Fibroblast of gingiva (primary cell): ENCODE data around the gene GPT2.

ENCODE experiments used
- DNase-seq: peaks from one replicate; pipeline ENCODE4 v3.0.0-alpha.2; 2011; ENCODE audit warnings: low read depth

The GPT2 gene, protein sequence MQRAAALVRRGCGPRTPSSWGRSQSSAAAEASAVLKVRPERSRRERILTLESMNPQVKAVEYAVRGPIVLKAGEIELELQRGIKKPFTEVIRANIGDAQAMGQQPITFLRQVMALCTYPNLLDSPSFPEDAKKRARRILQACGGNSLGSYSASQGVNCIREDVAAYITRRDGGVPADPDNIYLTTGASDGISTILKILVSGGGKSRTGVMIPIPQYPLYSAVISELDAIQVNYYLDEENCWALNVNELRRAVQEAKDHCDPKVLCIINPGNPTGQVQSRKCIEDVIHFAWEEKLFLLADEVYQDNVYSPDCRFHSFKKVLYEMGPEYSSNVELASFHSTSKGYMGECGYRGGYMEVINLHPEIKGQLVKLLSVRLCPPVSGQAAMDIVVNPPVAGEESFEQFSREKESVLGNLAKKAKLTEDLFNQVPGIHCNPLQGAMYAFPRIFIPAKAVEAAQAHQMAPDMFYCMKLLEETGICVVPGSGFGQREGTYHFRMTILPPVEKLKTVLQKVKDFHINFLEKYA

DNA sequence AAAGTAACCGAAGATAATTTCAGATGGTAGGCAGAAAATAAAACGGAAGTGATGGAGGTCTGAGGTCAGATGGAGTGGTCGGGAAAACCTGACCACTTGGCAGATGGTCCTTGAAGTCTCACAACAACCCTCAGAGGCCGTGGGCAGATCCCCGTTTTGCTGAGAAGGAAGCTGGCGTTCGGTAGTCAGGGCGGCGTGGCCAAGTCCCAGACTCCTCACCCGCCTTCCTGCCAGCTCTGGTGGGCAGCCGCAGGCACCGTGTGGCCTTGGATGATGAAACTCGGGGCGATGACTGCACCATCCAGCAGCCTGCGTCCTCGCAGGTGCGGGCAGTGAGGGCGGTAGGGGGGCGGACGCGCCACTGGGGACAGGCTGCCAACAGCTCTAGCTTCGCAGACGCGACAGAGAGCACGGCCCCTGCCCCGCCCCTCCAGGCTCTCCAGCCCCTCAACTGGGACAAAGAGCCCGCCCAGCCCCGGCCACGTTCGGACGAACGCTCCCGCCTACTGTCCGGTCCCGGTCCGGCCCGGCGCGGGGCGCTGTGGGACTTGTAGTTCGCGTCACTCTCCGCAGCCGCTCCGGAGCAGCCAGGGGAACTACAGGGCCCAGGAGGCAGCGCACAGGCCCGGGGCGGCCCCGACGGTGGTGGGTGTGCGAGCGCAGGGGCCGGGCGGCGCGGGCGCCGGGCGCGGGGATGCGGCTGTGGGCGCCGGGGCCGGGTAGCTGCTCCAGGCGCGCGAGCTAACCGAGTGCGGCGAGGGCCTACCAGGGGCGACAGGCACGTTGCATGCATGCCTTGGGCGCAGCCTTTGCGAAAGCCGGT lies at the start of gene GPT2:
TSS of gene GPT2 (plus strand) at position 673 of the 823 bp plus-strand sequence. CDS start 354 bp downstream, outside the sequence.
- peak; percentile 95 for DNase-seq

DNA sequence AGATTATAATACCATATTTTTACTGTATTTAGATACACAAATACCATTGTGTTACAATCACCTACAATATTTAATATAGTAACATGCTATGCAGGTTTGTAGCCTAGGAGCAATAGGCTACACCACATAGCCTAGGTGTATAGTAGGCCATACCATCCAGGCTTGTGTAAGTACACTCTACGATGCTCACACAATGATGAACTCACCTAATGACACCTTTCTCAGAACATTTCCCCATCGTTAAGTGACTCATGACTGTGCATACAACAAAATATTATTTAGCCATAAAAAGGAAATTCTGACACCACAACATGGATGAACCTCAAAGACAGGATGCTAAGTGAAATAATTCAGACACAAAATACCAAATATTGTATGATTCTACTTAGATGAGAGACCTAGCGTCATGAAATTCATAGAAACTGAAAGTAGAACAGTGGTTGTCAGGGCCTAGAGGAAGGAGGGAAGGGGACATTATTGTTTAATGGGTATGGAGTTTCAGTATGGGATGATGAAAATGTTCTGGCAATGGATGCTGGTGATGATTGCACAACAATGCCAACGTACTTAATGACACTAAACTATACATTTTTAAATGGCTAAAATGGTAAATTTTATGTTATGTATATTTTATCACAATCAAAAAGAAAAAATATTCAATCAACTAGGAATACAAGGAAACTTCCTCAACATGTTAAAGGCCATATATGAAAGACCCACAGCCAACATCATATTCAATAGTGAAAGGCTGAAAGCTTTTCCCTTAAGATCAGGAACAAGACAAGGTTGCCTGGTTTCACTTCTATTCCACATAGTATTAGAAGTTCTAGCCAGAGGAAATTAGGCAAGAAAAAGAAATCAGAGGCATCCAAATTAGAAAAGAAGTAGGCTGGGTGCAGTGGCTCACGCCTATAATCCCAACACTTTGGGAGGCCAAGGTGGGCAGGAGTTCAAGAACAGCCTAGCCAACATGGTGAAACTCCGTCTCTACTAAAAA lies 47.3 kb upstream of the GPT2 start:
- no peak for DNase-seq

DNA sequence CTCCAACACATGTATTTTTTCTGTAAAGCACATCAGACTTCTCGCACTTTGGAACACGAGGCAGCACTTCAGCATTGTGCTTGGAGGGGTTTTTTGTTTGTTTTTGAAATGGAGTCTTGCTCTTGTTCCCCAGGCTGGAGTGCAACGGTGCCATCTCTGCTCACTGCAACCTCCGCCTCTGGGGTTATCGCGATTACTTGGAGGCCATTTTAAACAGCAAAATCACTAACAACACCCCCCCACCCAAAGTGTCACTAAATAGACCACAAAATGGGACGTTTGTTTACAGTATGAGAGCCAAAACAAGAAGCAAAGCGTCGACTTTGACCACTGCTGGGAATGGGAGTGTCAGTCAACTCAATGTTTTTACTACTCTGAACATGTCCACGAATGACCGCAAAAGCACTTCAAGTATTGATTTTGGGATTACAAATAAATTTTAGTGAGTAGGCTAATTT lies 44.1 kb upstream of the GPT2 start:
- DNase-seq: no peak

DNA sequence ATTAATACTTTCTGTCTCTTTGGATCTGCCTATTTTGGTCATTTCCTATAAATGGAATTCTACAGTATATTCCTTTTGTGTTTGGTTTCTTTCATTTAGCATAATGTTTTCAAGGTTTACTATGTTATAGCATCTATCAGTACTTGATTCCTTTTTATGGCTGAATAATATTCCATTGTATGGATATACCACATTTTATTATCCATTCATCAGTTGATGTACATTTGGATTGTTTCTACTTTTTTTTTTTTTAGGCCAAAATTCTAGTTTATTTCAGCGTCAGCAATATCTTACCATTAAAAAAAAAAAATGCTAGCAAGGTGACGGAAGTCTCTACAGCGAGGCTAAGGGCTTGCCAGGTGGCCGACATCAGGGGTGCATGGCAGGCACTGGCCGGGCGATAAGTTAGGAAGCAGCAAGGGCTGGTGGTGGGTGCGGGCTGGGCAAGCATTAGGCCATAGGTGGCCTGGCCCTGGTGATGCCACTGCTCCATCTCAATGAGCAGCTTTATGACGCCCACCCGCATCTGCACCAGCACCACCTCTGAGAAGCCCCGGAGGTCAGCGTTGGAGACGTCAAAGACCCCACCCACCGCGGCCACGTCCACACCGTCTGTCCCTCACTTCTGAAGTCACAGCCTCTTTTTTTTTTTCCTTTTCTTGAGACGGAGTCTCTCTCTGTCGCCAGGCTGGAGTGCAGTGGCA lies 41.8 kb upstream of the GPT2 start:
- no peak for DNase-seq

DNA sequence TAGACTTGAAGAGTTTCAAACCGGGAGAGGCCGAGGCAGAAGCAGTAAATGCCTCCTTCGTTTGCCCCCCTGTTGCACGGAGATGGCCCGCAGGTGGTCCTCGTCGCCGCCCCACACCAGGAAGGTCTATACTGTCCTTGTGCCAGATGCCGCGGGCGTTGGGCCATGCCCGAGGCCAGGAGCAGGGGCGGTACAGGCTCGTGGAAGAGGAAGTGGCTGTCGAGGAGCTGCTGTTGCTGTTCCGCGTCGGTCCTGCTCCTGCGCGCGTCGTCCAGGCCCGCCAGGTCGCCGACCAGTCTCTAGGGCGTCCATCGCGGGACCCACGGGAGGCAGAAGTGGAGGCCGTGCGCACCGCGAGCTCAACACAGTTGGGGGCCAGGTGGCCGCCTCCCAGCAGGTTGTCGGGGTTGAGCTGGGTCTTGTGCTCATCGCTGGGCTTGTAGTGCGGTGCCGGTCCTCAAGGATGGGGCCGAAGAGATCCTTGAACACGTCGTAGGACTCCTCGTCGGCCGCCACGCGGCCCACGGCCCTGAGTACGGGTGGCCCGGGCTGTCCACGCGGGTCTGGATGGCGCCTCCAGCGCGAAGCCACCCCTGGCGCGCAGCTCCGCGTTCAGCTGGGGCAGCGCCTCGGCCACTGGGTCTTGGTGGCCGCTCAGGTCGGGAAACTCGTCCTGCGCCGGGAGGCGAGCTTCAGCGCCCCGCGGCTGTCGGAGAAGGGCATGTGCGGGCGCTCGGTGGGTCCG lies 40.1 kb upstream of the GPT2 start:
- no peak for DNase-seq

DNA sequence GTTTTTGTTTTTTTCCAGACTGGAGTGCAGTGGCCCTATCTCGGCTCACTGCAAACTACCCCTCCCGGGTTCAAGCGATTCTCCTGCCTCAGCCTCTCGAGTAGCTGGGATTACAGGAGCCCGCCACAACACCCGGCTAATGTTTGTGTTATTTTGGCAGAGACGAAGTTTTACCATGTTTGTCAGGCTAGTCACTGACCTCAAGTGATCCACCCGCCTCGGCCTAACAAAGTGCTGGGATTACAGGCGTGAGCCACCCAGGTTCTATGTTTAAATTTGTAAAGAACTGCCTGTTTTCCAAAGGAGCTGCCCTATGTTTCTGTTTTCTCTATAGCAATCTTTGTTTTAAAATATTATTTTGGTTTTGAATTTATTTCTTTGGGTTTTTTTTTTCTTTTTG lies 39.4 kb upstream of the GPT2 start:
- no peak for DNase-seq

DNA sequence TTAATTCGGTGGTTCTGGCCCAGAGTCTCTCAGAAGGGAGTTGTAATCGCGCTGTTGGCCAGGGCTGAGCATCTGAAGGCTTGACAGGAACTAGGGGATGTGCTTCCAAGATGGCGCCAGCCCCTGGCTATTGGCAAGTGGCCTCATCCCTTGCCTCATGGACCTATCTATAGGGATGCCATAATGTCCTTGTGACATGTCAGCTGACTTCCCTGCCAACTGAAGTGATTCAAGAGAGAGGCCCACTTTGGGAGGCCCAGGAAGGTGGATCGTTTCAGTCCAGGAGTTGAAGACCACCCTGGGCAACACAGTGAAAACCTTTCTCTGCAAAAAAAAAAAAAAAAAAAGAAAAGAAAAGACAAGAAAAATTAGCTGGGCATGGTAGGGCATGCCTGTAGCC lies 38.2 kb upstream of the GPT2 start:
- no peak for DNase-seq

DNA sequence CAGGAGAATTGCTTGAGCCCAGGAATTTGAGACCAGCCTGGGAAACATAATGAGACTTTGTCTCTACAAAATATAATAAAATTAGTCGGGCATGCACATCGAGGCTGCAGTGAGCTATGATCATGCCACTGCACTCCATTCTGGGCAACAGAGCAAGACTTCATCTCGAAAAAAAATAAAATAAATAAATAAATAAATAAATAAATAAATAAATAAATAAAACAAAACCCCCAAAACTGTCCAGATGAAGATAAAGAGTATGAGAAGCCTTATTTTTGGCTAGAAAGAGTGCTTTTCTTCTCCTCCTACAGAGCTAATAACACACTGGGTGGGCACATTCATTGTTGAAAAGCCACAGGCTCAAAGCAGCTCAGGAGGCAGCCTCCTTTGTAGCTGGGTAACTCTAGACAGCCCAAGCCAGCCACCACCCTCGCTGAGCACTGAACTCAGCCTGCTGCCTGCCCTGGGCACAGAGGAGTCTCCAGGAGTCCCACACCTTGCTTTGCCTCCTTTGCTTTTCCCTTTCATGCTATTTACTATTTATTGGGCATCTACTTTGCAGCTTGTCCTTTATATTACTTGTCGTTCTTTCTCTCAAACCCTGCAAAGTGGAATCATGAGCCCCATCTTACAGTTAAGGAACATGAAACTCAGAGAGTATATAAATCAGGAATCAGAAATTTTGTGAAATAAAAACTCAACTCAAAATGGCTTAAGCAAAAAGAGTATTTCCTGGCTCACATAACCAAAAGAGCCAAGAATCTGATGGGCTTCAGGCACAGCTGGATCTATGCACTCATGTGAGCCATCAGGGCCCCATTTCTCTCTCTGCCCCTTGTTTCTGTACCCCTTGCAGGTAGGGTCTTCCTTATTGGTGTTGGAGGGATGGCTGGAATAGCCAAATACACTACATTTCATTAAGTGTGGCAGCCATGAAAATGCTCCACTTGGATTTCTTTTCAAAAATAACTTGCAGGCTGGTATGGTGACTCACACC lies 35.1 kb upstream of the GPT2 start:
- no peak for DNase-seq

DNA sequence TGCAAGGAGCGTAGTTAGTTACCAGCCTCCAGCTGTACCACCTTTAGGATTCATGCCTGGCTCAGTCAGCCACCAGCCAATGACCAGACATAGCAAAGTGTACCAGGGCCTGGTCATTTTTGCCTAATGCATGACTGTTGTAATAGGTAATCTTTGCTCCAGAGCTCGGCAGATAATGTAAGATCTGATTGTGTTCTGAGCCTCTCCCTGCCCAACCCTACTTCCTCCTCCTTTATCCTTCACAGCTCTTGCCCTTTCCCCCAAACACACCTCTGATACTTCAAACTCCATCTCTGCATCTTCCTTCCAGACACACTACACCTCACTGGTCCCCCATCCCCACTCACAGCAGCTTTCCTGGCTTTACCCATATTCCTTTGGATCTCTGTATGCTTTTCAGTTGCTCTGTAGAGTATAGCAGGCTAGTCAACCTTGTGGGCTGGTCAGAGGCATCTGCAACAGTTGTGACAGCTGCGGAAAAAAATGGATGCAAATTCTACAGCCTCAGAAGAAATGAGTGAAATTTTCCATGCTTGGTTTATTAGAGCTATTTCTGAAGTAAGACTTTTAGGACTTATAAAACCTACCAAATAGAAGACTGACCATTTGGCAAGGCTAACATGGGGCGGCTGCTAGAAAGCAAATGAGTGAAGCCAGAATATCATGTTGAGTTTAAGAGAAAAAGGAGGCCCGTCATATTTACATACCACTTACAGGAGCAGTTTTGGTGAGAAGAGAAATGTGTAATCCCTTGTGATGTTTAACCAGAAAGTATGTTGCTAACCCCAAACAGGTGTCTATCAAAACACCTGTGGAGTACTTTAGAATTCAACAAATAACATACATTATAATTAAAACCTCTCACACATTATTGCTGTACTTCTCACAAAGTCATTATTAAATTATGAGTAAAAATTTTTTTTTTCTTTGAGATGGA lies 33.3 kb upstream of the GPT2 start:
- DNase-seq: no peak

DNA sequence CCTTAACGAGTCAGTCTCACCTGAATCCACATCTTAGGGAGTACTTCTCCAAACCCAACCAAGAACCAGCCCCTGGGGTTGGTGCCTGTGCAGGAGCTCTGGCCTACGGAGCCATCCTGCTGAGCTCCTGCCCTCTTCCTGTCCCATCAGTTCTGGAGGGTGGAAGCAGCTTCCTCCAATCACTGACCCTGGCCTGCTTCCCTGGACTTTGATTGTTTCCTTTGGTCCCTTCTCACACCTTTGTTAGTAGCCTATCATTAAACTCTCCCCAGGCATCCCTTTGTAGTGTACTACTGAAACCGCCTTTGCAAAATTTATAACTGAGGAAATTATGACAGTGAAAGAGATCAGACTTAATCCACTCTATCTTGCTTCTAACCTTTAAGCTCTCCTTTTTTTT lies 32.0 kb upstream of the GPT2 start:
- no peak for DNase-seq

DNA sequence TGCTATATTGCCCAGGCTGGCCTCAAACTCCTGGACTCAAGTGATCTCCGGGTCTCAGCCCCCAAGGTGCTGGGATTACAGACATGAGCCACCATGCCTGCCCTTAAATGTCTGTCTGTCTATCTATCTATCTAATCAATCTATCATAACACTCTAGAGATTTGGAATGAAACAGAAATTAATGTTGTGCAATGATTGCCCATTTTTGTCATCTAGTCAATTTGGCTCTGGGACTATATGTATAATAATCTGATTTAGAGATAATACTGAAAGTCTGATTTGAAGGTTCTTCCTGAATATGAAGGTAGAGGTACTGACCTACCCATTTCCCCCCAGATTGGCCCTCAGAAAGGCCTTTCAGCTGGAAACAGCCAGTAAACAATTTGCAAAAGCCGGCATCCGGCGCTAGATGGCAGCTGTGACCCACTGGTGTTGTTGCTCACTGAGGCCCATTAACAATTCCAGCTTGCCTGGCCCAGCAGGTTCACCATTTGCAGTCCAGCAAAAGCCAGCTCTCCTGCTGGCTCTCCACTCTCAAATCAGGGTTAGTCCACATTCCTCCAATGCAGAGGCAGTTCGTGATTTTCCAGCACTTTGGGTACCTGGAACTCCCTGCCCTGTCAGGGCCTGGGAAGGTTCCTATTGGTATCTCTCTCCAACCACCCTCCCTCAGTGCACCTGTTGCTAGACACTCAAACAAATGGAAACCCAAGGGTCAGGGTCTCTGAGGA lies 30.3 kb upstream of the GPT2 start:
- peak; percentile 45 for DNase-seq

DNA sequence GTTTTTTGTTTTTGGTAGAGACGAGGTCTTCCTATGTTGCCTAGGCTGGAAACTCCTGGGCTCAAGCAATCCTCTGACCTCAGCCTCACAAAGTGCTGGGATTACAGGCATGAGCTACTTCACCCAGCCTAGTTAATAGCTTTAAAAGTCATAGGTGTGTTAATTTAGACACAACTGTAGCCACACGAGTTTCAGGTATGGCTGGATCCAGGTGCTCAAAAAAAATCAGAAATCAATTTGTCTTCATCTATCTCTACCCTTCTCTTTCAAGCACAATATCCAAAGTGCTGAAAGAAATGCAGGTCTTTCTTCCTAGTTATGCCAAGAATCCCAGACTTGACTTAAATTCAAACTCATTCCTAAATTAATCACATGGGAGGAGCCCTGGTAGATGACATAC lies 29.3 kb upstream of the GPT2 start:
- no peak for DNase-seq

DNA sequence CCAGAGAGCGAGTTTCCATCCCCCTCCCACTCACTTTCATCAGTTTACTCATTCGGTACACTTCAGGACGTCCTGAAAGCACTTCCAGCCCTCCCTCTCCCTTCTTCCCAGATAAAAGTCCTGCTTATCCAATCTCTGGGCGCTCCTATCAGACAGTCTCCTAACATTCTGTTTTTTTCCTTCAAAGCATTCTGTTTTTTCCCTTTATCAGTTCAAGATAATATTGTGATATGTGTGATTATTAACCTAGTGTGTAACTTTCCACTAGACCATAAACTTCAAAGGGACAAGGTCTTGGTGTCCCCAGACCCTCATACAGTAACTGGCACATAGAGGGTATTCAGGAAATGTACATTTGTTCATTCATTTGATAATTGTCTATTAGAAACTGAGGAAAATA lies 28.8 kb upstream of the GPT2 start:
- no peak for DNase-seq

DNA sequence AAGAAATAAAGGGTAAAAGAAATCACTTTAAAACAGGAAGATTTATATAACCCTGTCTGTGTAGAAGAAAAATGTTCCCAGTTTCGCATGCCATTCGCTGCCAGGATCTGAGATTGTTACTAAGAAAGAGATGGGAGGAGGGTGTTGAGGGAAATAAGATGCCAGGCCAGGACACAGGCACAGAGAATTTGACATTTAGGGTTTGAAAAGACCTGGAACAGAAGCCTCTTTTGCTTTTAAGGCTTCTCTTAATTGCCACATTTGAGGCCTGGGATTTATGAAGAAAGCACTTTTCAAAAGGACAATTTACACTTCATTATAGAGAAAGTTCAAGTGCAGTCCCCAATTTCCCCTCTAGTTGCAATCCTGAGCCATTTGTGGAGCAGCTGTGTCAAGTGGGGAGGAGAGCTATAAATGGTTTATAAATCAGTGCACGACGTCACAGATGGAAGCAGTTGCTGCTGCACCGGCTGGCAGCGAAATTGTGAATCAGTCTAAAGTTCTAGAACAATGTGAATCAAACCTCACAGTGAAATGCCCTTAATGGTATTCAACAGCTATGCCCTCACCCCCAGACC lies 26.7 kb upstream of the GPT2 start:
- DNase-seq: peak; percentile 19

DNA sequence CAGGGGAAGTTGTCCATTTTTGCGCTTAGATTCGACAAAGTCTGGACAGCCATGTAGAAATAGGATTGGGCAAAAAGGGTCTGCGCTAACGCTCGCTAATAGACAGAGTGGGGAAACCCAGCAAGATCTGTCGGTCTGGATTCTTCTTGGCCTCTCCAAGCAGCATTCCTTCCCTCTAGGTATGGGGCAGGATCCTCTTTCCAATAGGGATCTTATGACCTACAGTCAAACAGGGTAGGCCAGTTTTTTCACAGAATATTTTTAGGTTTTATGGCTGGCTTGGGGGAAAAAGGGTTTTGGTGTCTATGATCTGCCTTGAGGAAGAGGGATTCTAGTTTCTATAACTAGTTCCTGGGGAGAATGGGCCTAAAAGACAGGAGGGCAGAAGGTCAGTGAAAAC lies 26.0 kb upstream of the GPT2 start:
- DNase-seq: no peak

DNA sequence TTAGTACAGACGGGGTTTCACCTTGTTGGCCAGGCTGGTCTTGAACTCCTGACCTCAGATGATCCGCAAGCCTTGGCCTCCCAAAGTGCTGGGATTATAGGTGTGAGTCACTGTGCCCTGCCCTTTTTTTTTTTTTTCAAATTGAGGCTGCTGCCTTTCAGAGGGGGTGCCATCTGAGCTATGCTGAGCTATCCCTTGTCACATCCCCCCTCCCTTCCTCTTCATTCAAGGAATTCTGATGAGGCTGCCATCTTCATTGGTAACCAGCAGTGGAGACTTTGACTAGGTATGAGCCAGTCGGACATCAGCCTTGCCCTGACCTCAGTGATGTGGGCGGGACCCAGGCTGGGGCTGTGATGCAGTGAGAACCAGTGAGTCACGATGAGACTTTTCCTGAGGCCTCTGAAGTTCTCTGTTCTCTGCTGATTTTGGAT lies 24.4 kb upstream of the GPT2 start:
- peak; percentile 47 for DNase-seq
